22Rv1 (cell line): ENCODE measurements around the gene MYMK.

ENCODE experiments used
- ZFX ChIP-seq: fragments of 450-650 bp; IDR thresholded peaks from 2 replicates; pipeline ENCODE4 v1.6.1; 2017; ENCODE audit warnings: antibody characterized with exemption, borderline replicate concordance
- TF ChIP-seq, protein P1 (sequence below): fragments of 450-650 bp; IDR thresholded peaks from 2 replicates; pipeline ENCODE4 v1.5.1; 2017; ENCODE audit warnings: mild to moderate bottlenecking

DNA sequence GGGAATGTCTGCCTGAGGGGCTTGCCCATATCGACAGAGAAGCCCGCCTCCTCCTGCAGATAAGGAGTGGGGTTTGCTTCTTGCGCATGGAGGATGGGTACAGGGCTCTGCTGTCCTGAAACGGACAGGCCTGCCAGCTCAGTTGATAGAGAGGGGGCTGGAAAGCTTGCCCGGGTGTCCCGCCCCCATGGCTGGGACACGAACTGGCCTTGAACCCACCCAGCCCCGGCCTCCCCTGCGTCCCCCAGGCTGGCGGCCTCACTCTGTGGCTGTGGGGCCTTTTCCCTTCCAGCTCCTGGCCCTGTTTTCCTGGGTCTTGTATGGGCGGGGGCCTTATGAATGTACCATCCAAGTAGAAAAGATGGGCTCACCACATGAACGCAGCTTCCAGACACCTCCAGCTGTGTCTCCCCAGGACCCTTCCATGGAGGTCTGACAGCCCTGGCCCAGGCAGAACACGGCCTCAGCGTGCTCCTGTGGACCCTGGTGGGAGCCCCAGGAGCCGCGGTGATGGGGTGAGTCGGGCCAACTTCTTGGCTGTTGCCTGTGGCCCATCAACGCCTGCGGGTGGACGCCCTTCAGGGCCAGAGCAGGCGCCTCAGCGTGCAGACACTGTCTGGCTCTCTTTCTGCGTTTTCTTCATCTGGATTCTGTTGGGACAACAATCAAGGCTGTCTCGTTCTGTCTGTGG, 30.0 kb downstream of the MYMK start:
- TF ChIP-seq, protein P1, sequence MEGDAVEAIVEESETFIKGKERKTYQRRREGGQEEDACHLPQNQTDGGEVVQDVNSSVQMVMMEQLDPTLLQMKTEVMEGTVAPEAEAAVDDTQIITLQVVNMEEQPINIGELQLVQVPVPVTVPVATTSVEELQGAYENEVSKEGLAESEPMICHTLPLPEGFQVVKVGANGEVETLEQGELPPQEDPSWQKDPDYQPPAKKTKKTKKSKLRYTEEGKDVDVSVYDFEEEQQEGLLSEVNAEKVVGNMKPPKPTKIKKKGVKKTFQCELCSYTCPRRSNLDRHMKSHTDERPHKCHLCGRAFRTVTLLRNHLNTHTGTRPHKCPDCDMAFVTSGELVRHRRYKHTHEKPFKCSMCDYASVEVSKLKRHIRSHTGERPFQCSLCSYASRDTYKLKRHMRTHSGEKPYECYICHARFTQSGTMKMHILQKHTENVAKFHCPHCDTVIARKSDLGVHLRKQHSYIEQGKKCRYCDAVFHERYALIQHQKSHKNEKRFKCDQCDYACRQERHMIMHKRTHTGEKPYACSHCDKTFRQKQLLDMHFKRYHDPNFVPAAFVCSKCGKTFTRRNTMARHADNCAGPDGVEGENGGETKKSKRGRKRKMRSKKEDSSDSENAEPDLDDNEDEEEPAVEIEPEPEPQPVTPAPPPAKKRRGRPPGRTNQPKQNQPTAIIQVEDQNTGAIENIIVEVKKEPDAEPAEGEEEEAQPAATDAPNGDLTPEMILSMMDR: no peak
- TF ChIP-seq ZFX: no peak
